ENCODE data around the gene SNRNP27.

DNA sequence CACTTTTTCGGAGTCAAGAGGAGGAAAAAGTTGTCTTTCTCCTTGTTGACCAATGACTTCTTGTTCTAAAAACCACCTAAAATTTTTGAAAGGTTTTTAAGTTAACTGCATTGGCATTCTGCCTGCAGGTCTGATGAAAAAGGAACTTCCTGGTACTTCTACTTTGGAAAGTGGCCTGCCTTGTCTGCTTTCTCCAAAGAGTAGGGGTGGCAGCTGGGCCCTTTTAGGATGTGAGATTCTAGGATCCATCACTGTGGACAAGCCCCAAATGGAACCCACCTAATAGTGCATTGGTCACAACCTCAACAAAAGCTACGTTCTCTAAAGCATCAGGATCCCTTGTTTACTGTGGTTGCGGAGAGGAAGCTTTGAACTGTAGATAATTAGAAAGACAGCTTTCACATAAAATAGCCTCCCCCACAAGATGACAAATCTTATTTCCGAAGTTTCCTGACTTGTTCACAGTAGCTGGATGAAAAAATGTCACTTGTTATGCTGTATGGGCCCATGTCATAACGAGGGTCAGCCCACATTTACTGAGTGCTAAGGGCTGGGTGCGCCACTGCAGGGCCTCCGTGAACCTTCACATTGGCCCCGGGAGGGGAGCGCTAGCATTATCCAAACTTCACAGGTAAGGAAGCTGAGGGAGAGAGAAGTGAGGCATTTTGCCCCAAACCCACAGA is 50.2 kb downstream of the SNRNP27 start:
- TF ChIP-seq CTCF (IDR thresholded peaks at IDR 0.05) (no peak), POLR2A (IDR thresholded peaks at IDR 0.05) (no peak)
